Panc1 (cell line): Measurements from ENCODE around the gene MYOZ2.

Source experiments
- POLR2AphosphoS5 ChIP-seq: IDR thresholded peaks from 2 replicates; pipeline ENCODE4 v1.6.1; 2012; ENCODE audit warnings: mild to moderate bottlenecking, low read depth, low read length, moderate library complexity
- TCF7L2 ChIP-seq: IDR thresholded peaks from 2 replicates; pipeline ENCODE4 v1.6.1; 2011; ENCODE audit warnings: mild to moderate bottlenecking, low read depth, low read length, inconsistent platforms
- TF ChIP-seq, protein P1 (sequence below): fragments of 450-650 bp; IDR thresholded peaks from 2 replicates; pipeline ENCODE4 v1.5.1; 2017; ENCODE audit warnings: mild to moderate bottlenecking

DNA sequence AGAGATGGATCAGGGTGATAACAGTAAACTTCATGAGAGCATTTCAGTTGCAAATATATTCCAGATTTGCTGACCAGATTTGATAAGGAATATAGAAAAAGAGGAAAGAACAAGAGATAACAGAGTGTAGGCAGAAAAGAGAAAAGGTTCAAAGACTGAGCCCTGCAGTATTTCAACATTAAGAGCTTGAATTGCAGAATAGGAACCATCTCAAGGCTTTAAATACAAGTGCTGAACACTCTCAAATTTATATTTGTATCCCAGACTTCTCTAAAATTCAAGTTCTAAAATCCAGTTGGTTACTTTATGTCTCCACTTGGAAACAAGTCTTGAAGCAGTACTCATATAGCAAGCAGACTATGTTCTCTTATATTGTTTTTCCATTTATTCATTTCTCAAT is 9.7 kb upstream of the MYOZ2 start:
- TF ChIP-seq, protein P1, sequence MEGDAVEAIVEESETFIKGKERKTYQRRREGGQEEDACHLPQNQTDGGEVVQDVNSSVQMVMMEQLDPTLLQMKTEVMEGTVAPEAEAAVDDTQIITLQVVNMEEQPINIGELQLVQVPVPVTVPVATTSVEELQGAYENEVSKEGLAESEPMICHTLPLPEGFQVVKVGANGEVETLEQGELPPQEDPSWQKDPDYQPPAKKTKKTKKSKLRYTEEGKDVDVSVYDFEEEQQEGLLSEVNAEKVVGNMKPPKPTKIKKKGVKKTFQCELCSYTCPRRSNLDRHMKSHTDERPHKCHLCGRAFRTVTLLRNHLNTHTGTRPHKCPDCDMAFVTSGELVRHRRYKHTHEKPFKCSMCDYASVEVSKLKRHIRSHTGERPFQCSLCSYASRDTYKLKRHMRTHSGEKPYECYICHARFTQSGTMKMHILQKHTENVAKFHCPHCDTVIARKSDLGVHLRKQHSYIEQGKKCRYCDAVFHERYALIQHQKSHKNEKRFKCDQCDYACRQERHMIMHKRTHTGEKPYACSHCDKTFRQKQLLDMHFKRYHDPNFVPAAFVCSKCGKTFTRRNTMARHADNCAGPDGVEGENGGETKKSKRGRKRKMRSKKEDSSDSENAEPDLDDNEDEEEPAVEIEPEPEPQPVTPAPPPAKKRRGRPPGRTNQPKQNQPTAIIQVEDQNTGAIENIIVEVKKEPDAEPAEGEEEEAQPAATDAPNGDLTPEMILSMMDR = no peak
- TF ChIP-seq TCF7L2 (no peak), POLR2AphosphoS5 (no peak)
